Measurements from ENCODE around the gene MPG.

The MPG gene

DNA sequence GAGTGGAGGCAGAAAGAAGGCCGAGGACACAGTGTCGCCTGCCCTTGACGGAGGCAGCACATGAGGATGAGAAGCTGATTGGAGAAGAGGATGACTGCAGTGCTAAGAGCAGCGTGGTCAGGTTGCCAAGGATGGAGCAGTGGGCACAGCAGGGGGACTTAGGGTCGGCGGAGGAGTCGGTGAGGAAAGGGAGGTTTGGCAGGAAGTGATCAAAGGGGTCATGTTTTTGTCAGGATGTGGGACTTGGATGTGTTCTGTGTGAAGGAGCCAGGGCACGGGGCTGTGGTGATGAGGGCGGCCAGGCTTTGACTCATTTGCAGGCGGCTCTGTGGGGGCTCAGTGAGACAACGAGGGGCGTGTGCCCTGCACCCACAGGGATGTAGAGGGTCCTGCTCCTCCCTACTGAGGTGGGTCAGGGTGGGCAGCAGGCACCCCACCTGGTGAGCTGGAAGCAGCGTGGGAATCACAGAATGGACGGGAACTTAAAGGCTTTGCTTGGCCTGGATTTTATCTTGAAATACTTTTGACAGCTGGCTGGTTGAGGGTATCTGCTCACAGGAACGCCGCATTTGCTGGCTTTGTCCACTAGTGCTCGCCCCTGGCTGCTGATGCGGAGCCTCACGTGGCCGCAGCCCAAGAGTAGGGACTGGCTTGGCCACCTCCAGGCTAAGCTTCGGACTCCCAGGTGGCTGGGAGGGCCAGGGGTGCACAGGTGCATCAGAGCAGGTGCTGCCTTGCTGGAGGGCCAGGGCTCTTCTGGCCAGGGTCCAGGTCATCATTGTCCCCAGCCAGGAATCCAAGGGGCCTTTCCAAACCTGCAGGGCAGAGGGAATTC is 6.0 kb downstream of the MPG start:
- DNase-seq (ENCODE audit: low spot score) = no peak

GRCh38 chr16:84718-85406 is 6.8 kb downstream of the MPG start:
- DNase-seq (ENCODE audit: low spot score) = peak; percentile 97

GRCh38 chr16:85407-85782 is 7.4 kb downstream of the MPG start:
- DNase-seq (ENCODE audit: low spot score) = no peak

- DNase-seq (ENCODE audit: low spot score) = no peak
Measured at GRCh38 chr16:85865-86264, 7.8 kb downstream of the MPG start.

GRCh38 chr16:86483-86952 is 8.5 kb downstream of the MPG start:
- no peak for DNase-seq (ENCODE audit: low spot score)

DNA sequence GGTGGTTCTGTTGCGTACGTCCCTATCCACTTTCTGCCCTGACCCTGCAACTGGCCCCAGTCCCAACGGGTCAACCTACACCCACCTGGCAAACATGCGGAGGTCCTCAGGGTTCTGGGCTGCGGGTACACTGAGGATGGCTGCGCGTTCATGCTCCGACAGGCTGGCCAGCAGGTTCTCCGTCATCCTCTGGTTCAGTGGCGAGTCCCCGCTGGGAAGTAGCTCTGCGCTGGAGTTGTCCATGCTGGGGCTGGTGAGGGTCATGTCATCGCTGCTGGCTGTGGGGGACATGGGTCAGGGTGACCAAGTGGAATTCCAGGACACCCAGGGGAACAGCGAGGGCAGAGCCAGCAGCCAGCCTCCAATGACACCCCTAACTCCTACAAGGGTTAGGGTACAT is 10.6 kb downstream of the MPG start:
- no peak for DNase-seq (ENCODE audit: low spot score)

GRCh38 chr16:89391-90302 is 11.6 kb downstream of the MPG start:
- DNase-seq (ENCODE audit: low spot score) = no peak

DNA sequence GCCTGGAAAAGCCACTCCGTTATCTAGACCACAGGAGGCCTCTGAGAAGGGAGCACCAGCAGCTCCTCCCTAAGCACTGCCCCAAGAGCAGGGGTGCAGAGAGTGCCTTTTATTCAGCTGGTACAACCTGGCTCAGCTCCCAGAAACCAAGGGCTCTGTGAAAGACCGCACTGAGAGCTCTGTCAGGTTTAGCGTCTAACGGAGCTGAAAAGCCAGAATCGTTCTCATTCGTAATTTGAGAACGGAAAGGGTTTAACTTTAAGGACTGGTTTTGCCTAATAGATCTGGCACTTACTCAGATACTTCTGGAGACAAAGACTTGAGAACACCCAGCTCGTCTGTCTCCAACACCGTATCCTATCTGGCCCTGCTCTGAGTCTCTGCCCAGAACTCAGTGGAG is 13.5 kb downstream of the MPG start:
- DNase-seq (ENCODE audit: low spot score) = no peak

DNA sequence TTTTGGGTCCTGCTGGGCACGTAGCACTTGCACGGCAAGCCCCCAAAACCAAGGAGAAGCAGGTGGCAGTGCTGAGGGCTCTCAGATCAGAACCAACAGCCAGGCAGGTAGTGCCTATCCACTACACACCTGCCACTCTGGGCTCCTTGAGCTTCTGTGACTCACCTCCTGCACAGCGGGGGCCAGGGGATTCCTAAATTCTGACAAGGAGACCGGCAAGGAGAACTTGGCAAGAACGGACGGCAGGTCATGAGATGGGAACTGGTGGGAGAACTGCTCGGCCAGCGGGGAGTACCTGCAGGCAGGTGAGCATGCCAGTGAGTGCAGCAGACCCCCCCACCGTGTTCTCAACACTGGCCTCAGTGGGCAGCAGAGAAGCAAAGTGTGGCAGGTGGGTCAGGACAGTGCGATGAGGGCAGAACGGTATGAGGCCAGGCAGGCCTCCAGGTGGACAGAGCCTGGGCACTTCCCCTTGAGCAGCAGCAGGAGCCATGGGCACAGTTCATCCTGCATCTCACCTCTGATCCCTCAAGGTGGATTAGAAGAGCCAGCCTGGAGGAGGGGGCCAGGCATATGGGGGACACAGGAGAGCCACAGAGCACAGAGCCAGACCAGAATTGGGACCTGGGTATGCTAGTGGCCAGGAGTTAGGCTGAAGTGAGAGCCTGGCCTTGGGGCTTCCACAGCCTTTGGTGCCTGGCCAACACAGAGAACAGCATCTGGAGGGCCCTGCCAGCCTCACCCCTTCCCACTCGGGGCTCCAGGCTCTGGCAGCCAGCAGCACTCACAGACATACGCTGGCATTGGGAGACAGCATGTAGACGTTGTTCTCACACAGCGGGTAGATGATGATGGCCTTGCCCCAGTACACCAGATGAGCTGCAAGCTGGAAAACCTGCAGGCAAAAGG is 14.7 kb downstream of the MPG start:
- DNase-seq (ENCODE audit: low spot score) = no peak

DNA sequence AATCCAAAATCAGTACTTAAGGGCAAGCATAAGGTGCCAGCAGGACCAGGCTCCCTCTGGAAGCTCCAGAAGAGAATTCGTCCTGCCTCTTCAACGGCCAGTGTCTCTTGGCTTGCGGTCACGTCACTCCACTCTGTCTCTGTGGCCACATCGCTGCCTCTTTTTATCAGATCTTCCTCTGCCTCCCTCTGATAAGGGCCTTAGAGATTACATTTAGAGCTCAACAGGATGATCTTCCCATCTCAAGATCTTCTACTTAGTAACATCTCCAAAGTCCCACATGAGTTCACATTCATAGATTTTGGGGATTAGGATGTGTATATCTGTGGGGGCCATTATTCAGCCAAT is 16.9 kb downstream of the MPG start:
- DNase-seq (ENCODE audit: low spot score) = no peak

- peak; percentile 85 for DNase-seq (ENCODE audit: low spot score)
Measured at GRCh38 chr16:96935-97381, 18.9 kb downstream of the MPG start.

GRCh38 chr16:97822-98221 is 19.8 kb downstream of the MPG start:
- DNase-seq (ENCODE audit: low spot score) = no peak

DNA sequence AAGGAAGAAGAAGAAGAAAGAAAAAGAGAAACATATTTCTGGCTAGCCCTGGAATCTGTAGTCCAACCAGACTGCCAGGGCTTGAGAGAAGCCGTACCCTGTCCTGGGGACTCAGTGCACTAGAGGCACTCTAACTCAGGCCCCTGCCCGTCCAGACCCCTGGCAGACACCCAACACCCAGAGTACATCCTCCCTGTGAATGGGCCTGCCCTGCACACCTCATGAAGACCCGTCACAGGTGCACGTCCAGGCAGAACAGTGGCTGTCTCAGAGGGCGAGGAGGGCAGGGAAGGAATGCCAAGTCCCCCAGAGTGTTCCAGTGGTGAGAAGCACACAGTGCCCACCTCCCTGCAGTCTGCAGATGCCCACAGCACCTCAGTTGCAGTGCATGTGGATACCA is 23.0 kb downstream of the MPG start:
- DNase-seq (ENCODE audit: low spot score) = no peak

DNA sequence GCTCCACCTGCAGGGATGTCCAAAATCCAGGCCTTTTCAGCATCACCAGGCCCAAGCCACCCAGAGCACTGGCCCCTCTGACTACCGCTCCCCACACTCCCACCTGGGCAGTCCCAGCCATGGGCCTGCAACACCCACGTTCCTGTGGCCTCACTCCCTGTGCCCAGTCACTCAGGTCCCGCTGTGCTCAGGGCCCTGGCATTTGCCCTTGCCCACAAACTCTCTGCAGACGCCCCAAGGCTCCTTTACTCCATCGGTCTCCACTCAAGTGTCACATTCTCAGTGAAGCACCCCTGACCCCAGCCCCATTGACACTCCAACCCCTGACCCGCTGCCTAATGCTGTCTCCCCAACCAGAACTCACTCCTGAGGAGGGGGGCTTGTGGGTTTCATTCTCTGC is 23.6 kb downstream of the MPG start:
- no peak for DNase-seq (ENCODE audit: low spot score)

DNA sequence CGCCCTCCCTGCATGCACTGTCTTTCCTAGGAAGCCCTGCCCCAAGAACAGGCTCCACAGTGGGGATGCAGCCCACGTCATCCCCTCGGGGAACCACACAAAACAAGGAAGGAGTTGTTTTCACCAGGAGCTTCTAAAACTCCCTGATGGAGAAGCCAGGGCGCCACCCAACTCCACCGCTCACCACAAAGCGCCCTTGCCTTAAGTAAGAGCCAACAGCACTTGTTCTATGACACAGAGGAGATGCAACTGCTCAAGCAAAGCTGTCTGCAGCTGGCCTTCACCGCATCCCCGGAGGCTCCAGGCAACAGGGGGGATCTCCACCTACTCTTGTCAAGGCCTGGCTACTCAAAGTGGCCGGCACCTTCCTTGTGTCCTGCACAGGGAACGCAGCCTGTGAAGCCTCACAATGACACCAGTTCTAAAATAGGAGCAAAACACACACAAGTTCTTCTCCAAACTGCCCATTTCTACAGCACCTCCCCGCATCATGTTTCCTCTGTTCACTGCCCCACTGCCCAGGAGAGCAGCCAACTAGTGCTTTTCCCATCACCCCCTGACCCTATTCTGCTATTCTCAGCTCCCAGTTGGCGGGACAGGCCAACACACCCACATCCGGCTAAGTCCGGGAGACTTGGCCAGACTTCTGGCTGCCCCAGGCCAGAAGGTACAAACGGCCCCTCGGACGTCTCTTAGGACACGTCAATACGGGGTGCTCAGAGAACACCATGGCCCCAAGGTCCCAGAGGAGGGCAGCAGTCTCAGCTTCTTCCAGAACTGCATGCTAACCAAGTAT is 24.2 kb downstream of the MPG start:
- no peak for DNase-seq (ENCODE audit: low spot score)

DNA sequence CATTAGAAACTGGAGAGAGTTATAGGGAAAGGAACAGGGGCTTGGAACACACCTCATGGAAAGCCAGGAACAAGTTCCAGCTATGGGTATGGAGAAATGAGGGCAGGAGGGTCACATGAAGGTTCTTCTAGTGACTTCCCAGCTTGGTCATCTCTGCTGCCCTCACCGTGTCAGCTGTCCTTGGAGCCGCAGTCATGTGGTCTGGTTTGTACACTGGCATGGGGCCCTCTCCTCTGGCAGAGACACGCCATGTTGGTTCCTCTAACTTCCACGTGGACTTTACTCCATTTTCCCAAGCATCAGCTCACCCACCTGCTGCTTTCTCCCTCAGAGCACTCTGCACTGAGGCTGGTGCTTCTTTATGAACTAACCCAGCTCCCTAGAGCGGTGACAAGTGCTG is 26.3 kb downstream of the MPG start:
- DNase-seq (ENCODE audit: low spot score) = no peak

DNA sequence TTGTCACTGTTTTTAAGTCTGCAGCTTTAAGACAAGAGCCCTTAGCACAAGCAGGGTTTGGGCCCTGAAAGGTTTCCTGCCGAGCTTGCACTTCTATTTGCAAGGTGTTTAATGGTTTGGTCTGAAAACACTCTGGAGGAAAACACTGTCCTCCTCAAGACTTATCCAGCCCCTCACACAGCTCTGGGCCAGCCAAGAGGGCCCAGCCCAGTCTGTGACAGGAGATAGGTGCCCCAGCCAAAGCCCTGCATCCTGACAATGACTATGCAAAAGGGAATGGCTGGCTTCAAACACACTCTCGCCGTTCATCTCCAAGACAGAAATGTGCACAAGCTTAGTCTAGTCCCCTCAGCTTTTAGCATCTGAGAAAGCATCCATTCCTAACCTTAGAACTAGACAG is 26.9 kb downstream of the MPG start:
- DNase-seq (ENCODE audit: low spot score) = no peak

- no peak for DNase-seq (ENCODE audit: low spot score)
Measured at GRCh38 chr16:105521-105920, 27.5 kb downstream of the MPG start.

DNA sequence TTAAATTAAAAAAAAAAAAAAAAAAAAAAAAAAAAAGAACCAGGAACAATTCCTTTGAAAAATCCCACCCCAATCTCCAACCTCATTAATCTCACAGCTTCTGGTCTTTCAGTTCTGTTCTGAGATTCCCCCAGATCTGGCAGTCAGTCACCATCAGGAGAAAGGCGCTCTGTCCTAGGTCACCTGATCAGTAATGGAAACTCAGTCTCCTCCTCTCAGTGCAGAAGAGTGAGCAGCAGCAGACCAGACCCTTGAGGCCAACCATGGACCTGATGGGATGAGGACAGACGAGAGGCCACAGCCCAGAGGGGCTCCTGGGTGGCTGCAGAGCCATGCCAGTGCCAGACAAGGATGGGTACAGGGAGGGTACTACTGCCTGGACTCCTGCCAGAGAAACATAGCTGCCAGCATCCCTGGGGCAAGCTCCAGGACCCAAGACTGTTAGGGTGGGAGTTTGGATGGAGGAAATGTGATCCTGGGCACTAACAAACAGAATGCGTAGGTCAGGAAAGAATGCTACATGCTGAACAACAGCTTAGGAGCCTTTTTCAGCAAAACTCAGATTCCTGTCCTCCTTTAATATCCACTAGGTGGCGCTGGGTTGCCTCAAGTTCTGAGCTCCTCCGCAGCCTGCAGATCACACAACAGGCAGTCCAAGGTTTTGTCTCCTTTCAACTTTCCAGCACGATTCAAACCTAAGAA is 28.7 kb downstream of the MPG start:
- DNase-seq (ENCODE audit: low spot score) = peak; percentile 78

All from kidney tubule cell (primary cell).